Ishikawa (cell line): Measurements from ENCODE around the gene RASA4B.

Experiments
- CEBPB ChIP-seq: IDR thresholded peaks from 2 replicates; pipeline ENCODE4 v1.6.1; 2012
- CREB1 ChIP-seq: IDR thresholded peaks from 2 replicates; pipeline ENCODE4 v1.6.1; 2012; ENCODE audit warnings: low read depth
- EGR1 ChIP-seq: IDR thresholded peaks from 2 replicates; pipeline ENCODE4 v1.6.1; 2012
- EP300 ChIP-seq: IDR thresholded peaks from 2 replicates; pipeline ENCODE4 v1.6.1; 2012; ENCODE audit warnings: borderline replicate concordance
- FOXM1 ChIP-seq: IDR thresholded peaks from 2 replicates; pipeline ENCODE4 v1.6.1; 2012; ENCODE audit warnings: low read depth, borderline replicate concordance
- MAX ChIP-seq: IDR thresholded peaks from 2 replicates; pipeline ENCODE4 v1.6.1; 2012
- RAD21 ChIP-seq: IDR thresholded peaks from 2 replicates; pipeline ENCODE4 v1.6.1; 2012; ENCODE audit warnings: low read depth
- REST ChIP-seq: IDR thresholded peaks from 2 replicates; pipeline ENCODE4 v1.6.1; 2012; ENCODE audit warnings: low read depth, mild to moderate bottlenecking
- TAF1 ChIP-seq: IDR thresholded peaks from 2 replicates; pipeline ENCODE4 v1.6.1; 2012; ENCODE audit warnings: low read depth, mild to moderate bottlenecking
- TCF12 ChIP-seq: IDR thresholded peaks from 2 replicates; pipeline ENCODE4 v1.6.1; 2012; ENCODE audit warnings: low read depth
- TEAD4 ChIP-seq: IDR thresholded peaks from 2 replicates; pipeline ENCODE4 v1.6.1; 2012
- ZBTB7A ChIP-seq: IDR thresholded peaks from 2 replicates; pipeline ENCODE4 v1.6.1; 2012; ENCODE audit warnings: low read depth

- TF ChIP-seq CEBPB, result no peak
- TF ChIP-seq CREB1, result no peak
- no peak for TF ChIP-seq RAD21
- TF ChIP-seq EGR1, result no peak
- TF ChIP-seq REST, result no peak
- no peak for TF ChIP-seq ZBTB7A
- no peak for TF ChIP-seq TAF1
- no peak for TF ChIP-seq TEAD4
- no peak for TF ChIP-seq EP300
- no peak for TF ChIP-seq FOXM1
- TF ChIP-seq MAX, result no peak
- no peak for TF ChIP-seq TCF12
These were observed 70.3 kb downstream of the RASA4B start for GRCh38 chr7:102447311-102447710.
